IMR-90 (cell line): Measurements from ENCODE around the gene RNASE7. TPM values are rescaled to one million over a fixed set of nuclear protein-coding genes. Genes with fewer than 3 reads are reported as not detected.

Experiments
- ATAC-seq: fragments of 200-7000 bp; cut with Tn5 transposase; 2 replicates; pipeline ENCODE4 v1.9.1; 2020; ENCODE audit warnings: low read depth, mild to moderate bottlenecking, moderate library complexity
- BruUV-seq: library from RNA; stranded (reverse); fragments of 400-500 nt; replicated peaks from 2 replicates; lab custom pipeline; 2021; lab: Mats Ljungman, UMichigan
- CTCF ChIA-PET: fragments of 300-600 bp; formaldehyde crosslinking; extraction: SDS; loops from one replicate; lab custom pipeline; 2021; ENCODE audit warnings: antibody characterized with exemption; lab: Yijun Ruan, JAX
- POLR2A ChIA-PET: fragments of 300-600 bp; sonication (Branson Sonifier 250); formaldehyde crosslinking; loops from one replicate; lab custom pipeline; 2022; ENCODE audit warnings: antibody characterized with exemption; ENCODE audit not compliant: unreplicated experiment; lab: Charles Lee
- DNase-seq: peaks from one replicate; pipeline ENCODE4 v3.0.0; 2013
- H2AFZ ChIP-seq: replicated peaks from 2 replicates; pipeline ENCODE3; 2013; ENCODE audit warnings: low read length, mild to moderate bottlenecking; ENCODE audit not compliant: poor library complexity
- H2AK5ac ChIP-seq: 2 replicates; pipeline ENCODE4 v1.6.1; 2013; ENCODE audit warnings: low read depth, low read length, inconsistent platforms
- H2AK9ac ChIP-seq: replicated peaks from 2 replicates; pipeline ENCODE3; 2013; ENCODE audit warnings: mild to moderate bottlenecking, low read depth, low read length, moderate library complexity; ENCODE audit not compliant: poor library complexity
- H2BK120ac ChIP-seq: 2 replicates; pipeline ENCODE4 v1.6.1; 2013; ENCODE audit warnings: low read depth, low read length, inconsistent platforms
- H2BK15ac ChIP-seq: 3 replicates; pipeline ENCODE4 v1.6.1; 2013; ENCODE audit warnings: low read depth, low read length, inconsistent platforms
- H2BK20ac ChIP-seq: 2 replicates; pipeline ENCODE4 v1.6.1; 2013; ENCODE audit warnings: low read depth, mild to moderate bottlenecking, inconsistent platforms, low read length, moderate library complexity
- H2BK5ac ChIP-seq: 2 replicates; pipeline ENCODE4 v1.6.1; 2013; ENCODE audit warnings: mild to moderate bottlenecking, low read depth, low read length, inconsistent platforms; ENCODE audit not compliant: poor library complexity, severe bottlenecking
- H3K14ac ChIP-seq: replicated peaks from 2 replicates; pipeline ENCODE4 v1.6.1; 2013; ENCODE audit warnings: low read depth, low read length, inconsistent platforms
- H3K18ac ChIP-seq: 2 replicates; pipeline ENCODE4 v1.6.1; 2013; ENCODE audit warnings: low read depth, low read length, control low read depth
- H3K23ac ChIP-seq: 2 replicates; pipeline ENCODE4 v1.6.1; 2013; ENCODE audit warnings: low read depth, low read length, inconsistent platforms
- H3K27ac ChIP-seq: 2 replicates; pipeline ENCODE4 v1.5.1; 2013; ENCODE audit warnings: mild to moderate bottlenecking, control low read depth, low read length; ENCODE audit not compliant: insufficient read depth
- H3K27me3 ChIP-seq: 2 replicates; pipeline ENCODE4 v1.6.1; 2013; ENCODE audit warnings: low read length; ENCODE audit not compliant: control insufficient read depth, insufficient read depth
- H3K36me3 ChIP-seq: 2 replicates; pipeline ENCODE4 v1.6.1; 2013; ENCODE audit warnings: low read length, mixed read lengths; ENCODE audit not compliant: control insufficient read depth, insufficient read depth
- H3K4ac ChIP-seq: 2 replicates; pipeline ENCODE4 v1.6.1; 2013; ENCODE audit warnings: low read depth, low read length, inconsistent platforms
- H3K4me1 ChIP-seq: 2 replicates; pipeline ENCODE4 v1.6.1; 2013; ENCODE audit warnings: low read length, mixed read lengths; ENCODE audit not compliant: control insufficient read depth, insufficient read depth
- H3K4me2 ChIP-seq: 2 replicates; pipeline ENCODE4 v1.6.1; 2013; ENCODE audit warnings: low read depth, mild to moderate bottlenecking, control low read depth, low read length, moderate library complexity
- H3K4me3 ChIP-seq: 2 replicates; pipeline ENCODE4 v1.5.1; 2013; ENCODE audit warnings: low read depth, mild to moderate bottlenecking, control low read depth, low read length, moderate library complexity; ENCODE audit not compliant: insufficient read depth
- H3K56ac ChIP-seq: 2 replicates; pipeline ENCODE4 v1.6.1; 2013; ENCODE audit warnings: low read length, inconsistent platforms; ENCODE audit not compliant: insufficient read depth; ENCODE audit errors: extremely low read depth
- H3K79me1 ChIP-seq, 2 experiments: 2 replicates each; pipeline ENCODE4 v1.6.1; 2013; ENCODE audit warnings: low read length in 2 of 2, inconsistent platforms in 1 of 2, low read depth in 1 of 2
- H3K9ac ChIP-seq: 2 replicates; pipeline ENCODE4 v1.6.1; 2013; ENCODE audit warnings: low read depth, low read length, control low read depth
- H3K9me1 ChIP-seq: 2 replicates; pipeline ENCODE4 v1.6.1; 2013; ENCODE audit warnings: low read length, inconsistent platforms; ENCODE audit not compliant: insufficient read depth
- H3K9me3 ChIP-seq: 2 replicates; pipeline ENCODE4 v1.6.1; 2013; ENCODE audit warnings: low read length; ENCODE audit not compliant: control insufficient read depth, insufficient read depth
- H4K20me1 ChIP-seq: 2 replicates; pipeline ENCODE4 v1.6.1; 2013; ENCODE audit warnings: low read length, inconsistent platforms; ENCODE audit not compliant: insufficient read depth
- H4K5ac ChIP-seq: 2 replicates; pipeline ENCODE4 v1.6.1; 2013; ENCODE audit warnings: mild to moderate bottlenecking, low read depth, low read length, control low read depth
- H4K8ac ChIP-seq, 2 experiments: 2 replicates each; pipeline ENCODE4 v1.6.1; 2013; ENCODE audit warnings: low read depth in 2 of 2, low read length in 2 of 2, control low read depth in 1 of 2, inconsistent platforms in 1 of 2
- H4K91ac ChIP-seq: 2 replicates; pipeline ENCODE4 v1.6.1; 2013; ENCODE audit warnings: low read depth, low read length, inconsistent platforms; ENCODE audit not compliant: insufficient read depth
- RCOR1 ChIP-seq: IDR thresholded peaks from 2 replicates; pipeline ENCODE4 v1.6.1; 2012; ENCODE audit warnings: mild to moderate bottlenecking, low read length, improper control_type of control experiment; ENCODE audit not compliant: insufficient replicate concordance
- WGBS, 2 experiments: methylation state at CpG; one replicate each; pipeline versions ENCODE4 v1.1.5 to v1.1.7; 2013; ENCODE audit warnings: missing lambda C conversion rate in 2 of 2; ENCODE audit not compliant: insufficient read length in 1 of 2; ENCODE audit errors: extremely low coverage in 2 of 2; 5-methylcytosine and 5-hydroxymethylcytosine counted together
- dilution Hi-C: fragments of 300-500 bp; cut with HindIII; formaldehyde crosslinking; loops from one replicate; pipeline ENCODE4 v1.14.3; 2018; ENCODE audit warnings: low sequenced_read_pairs; ENCODE audit not compliant: unreplicated experiment
- in situ Hi-C: fragments of 300-500 bp; cut with MboI; formaldehyde crosslinking; loops from 3 replicates; pipeline ENCODE4 v1.14.3; 2019; ENCODE audit warnings: low sequenced_read_pairs, inconsistent platforms, mixed read lengths
- intact Hi-C: fragments of 100-400 bp; cut with micrococcal nuclease; formaldehyde crosslinking; loops from 2 replicates; pipeline ENCODE4 v1.10.0; 2022
- polyA plus RNA-seq, 3 experiments: library from polyadenylated mRNA; depleted of rRNA; stranded (reverse); fragments of >200 nt; gene quantifications; 2 replicates each; pipeline ENCODE4 v1.2.3, GENCODE V29; 2012; ENCODE audit warnings: low replicate concordance in 1 of 3
- total RNA-seq: library from RNA; depleted of rRNA; stranded (reverse); fragments of >200 nt; gene quantifications from 2 replicates; pipeline ENCODE4 v1.2.3, GENCODE V29; 2012

RNASE7 gene
- total and polyA plus RNA-seq, 2 of the 4 experiments (the other 2 are of a cell fraction), result not detected

GRCh38 chr14:21088687-21089086 is 46.5 kb downstream of the RNASE7 start:
- H2AK9ac ChIP-seq, result no peak overlapping the region
- in situ Hi-C loops, result loop anchor here (25.0 kb wide), 2 partner anchors 626 to 751 kb away; partner anchors contain the start of genes APEX1, CCNB1IP1, OSGEP and PARP2
- H3K23ac ChIP-seq, result no peak overlapping the region; the same call in 1 of the 2 replicates
- no peak overlapping the region for H3K27ac ChIP-seq
- intact Hi-C loops, result no loop called here
- peaks cover 7% of the 10 kb centered on the region for H3K9me1 ChIP-seq
- no peak overlapping the region for H4K5ac ChIP-seq
- no peak overlapping the region for H2BK120ac ChIP-seq
- ATAC-seq (no peak), DNase-seq (no peak)
- no peak overlapping the region for H3K56ac ChIP-seq
- no peak overlapping the region for H4K8ac ChIP-seq
- H3K4me3 ChIP-seq, result no peak overlapping the region
- H3K36me3 ChIP-seq, result peaks cover 48% of the 10 kb centered on the region
- no peak overlapping the region for H2BK5ac ChIP-seq
- H3K27me3 ChIP-seq, result no peaks in the 10 kb centered on the region
- no peak overlapping the region for H2BK20ac ChIP-seq
- no TSS peak for BruUV-seq
- no peak overlapping the region for H4K91ac ChIP-seq
- no peak overlapping the region for H3K18ac ChIP-seq
- H3K9me3 ChIP-seq, result no peaks in the 10 kb centered on the region
- H3K79me1 ChIP-seq, result peaks cover 3 to 18% of the 10 kb centered on the region in 2 experiments; a peak in 2 of 4 replicates
- H3K14ac ChIP-seq, result no peak overlapping the region
- H3K4me2 ChIP-seq, result no peak overlapping the region
- H3K9ac ChIP-seq, result no peak overlapping the region
- no peak overlapping the region for H2AFZ ChIP-seq
- CTCF ChIA-PET, result interaction anchor here (0.6 to 2.5 kb wide), 5 partner anchors 15 to 74 kb away, joined by 3 to 10 read pairs (median 4); partner anchors contain the start of gene ARHGEF40
- H3K4ac ChIP-seq, result no peak overlapping the region
- POLR2A ChIA-PET, result no interaction called here
- WGBS, 2 experiments, result 80% methylated on average over 1 of the region's 4 CpGs; no CpG with 5 or more reads in 1 of the 2 experiments
- no peak overlapping the region for H2BK15ac ChIP-seq
- TF ChIP-seq RCOR1, result no peak
- dilution Hi-C loops, result no loop called here
- H3K4me1 ChIP-seq, result peaks cover 25% of the 10 kb centered on the region
- no peak overlapping the region for H2AK5ac ChIP-seq
- H4K20me1 ChIP-seq, result peaks cover 6% of the 10 kb centered on the region
